Activated naive CD8-positive, alpha-beta T cell treated with anti-CD3 and anti-CD28 coated beads for 36 hours (primary cell): ENCODE results near the gene CCKAR. TPM values are rescaled to one million over a fixed set of nuclear protein-coding genes. Genes with fewer than 3 reads are reported as not detected.

Experiments
- DNase-seq: peaks from one replicate; pipeline ENCODE4 v3.0.0; 2021
- H3K27ac Mint-ChIP-seq: one replicate; pipeline ENCODE4 v1.8.0; 2022; ENCODE audit warnings: mild to moderate bottlenecking, moderate library complexity, mixed read lengths
- H3K27me3 Mint-ChIP-seq: one replicate; pipeline ENCODE4 v1.8.0; 2022; ENCODE audit warnings: mild to moderate bottlenecking, mixed read lengths
- H3K36me3 Mint-ChIP-seq: one replicate; pipeline ENCODE4 v1.8.0; 2021; ENCODE audit warnings: mild to moderate bottlenecking, mixed read lengths
- H3K4me1 Mint-ChIP-seq: one replicate; pipeline ENCODE4 v1.8.0; 2021; ENCODE audit warnings: mixed read lengths
- H3K4me3 Mint-ChIP-seq: one replicate; pipeline ENCODE4 v1.8.0; 2022; ENCODE audit warnings: mild to moderate bottlenecking, moderate library complexity, mixed read lengths
- H3K9me3 Mint-ChIP-seq: one replicate; pipeline ENCODE4 v1.8.0; 2022; ENCODE audit warnings: mixed read lengths
- total RNA-seq, 2 experiments: library from RNA; stranded (reverse); gene quantifications; one replicate each; pipeline ENCODE4 v1.2.3, GENCODE V29; 2021

The CCKAR gene
- total RNA-seq, 2 experiments from 2014 or later: not detected

- Mint-ChIP-seq H3K4me1 (peaks cover 10% of the 10 kb centered on the region), H3K27ac (no peak overlapping the region), H3K27me3 (no peaks in the 10 kb centered on the region), H3K9me3 (no peaks in the 10 kb centered on the region), H3K4me3 (no peak overlapping the region), H3K36me3 (no peaks in the 10 kb centered on the region)
- DNase-seq: no peak
Observed at GRCh38 chr4:26457412-26457811, 32.9 kb downstream of the CCKAR start.

- Mint-ChIP-seq H3K4me1 (peaks cover 10% of the 10 kb centered on the region), H3K36me3 (no peaks in the 10 kb centered on the region), H3K27ac (no peak overlapping the region), H3K4me3 (no peak overlapping the region), H3K9me3 (no peaks in the 10 kb centered on the region), H3K27me3 (no peaks in the 10 kb centered on the region)
- no peak for DNase-seq
Observed at GRCh38 chr4:26455571-26455970, 34.7 kb downstream of the CCKAR start.

DNA sequence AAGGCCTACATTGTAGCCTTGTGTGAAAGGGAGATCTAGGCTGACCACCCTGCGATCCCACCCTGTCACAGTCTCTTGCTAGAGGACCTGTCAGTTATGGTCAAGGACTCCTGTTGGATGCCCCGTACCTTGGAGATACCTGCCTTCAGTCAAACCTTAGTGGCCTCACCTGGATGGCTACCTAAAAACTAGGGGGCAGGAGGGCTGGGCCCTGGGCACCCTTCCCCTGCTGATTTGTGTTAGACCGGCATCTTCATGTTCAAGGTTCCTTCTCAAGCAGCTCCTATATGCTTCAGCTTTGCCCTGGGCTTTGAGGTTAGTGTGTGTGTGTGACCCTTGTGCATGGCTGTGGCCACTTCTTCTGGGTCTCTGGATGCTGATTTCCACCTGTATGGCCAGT lies 35.3 kb downstream of the CCKAR start:
- Mint-ChIP-seq H3K4me1 (peaks cover 10% of the 10 kb centered on the region), H3K9me3 (no peaks in the 10 kb centered on the region), H3K36me3 (no peaks in the 10 kb centered on the region), H3K27me3 (no peaks in the 10 kb centered on the region), H3K27ac (no peak overlapping the region), H3K4me3 (no peak overlapping the region)
- no peak for DNase-seq

DNA sequence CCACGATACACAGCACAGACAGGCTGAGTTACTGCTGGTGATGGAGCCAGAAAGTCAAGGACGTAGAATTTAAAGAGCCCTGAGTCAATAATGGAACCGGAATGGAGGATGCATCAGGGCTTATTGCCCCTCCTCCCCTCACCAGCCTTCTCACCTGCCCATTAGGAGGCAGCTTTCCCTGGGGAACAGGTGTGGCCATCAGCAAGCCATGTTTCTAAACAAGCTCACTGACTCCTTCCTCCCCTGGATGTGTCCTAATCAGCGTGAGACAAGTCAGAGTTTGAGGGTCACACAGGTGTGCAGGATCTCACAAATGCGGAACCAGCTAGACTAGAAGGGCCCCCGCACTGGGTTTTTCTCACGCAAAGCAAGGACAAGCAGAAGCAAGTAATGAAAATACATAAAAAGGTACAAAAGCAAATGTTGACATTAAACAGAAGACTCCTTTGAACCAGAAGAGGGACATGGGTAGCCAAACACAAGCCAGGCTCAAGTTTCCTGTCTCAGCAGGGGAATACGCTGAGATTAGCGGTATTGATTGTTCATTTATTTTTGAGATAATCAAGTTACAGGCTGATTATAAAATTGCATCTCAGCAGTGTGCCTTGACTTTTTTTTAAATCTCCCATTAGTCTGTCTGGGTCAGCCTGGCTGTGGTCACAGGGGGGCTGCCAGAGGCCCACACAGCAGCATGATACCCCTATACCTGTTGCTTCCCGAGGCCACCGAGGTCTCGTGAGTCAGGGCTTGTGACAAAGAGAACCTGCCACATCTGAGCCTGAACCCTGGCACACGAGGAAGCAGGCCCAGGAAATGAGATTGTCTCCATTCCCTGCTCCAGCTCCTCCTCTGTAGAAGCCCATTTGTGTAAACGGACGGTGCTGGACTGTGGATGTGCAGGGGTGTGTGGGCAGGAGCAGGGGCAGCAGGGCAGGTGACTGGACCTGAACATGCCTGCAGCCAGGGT lies 37.4 kb downstream of the CCKAR start:
- Mint-ChIP-seq H3K4me1 (no peaks in the 10 kb centered on the region), H3K4me3 (no peak overlapping the region), H3K36me3 (no peaks in the 10 kb centered on the region), H3K27me3 (peaks cover 5% of the 10 kb centered on the region), H3K27ac (no peak overlapping the region), H3K9me3 (no peaks in the 10 kb centered on the region)
- DNase-seq: no peak

- DNase-seq: no peak
- H3K4me1 Mint-ChIP-seq: no peaks in the 10 kb centered on the region
- H3K9me3 Mint-ChIP-seq: no peaks in the 10 kb centered on the region
- no peaks in the 10 kb centered on the region for H3K36me3 Mint-ChIP-seq
- H3K27ac Mint-ChIP-seq: no peak overlapping the region
- no peak overlapping the region for H3K4me3 Mint-ChIP-seq
- peaks cover 16% of the 10 kb centered on the region for H3K27me3 Mint-ChIP-seq
Observed at GRCh38 chr4:26451597-26451996, 38.7 kb downstream of the CCKAR start.

DNA sequence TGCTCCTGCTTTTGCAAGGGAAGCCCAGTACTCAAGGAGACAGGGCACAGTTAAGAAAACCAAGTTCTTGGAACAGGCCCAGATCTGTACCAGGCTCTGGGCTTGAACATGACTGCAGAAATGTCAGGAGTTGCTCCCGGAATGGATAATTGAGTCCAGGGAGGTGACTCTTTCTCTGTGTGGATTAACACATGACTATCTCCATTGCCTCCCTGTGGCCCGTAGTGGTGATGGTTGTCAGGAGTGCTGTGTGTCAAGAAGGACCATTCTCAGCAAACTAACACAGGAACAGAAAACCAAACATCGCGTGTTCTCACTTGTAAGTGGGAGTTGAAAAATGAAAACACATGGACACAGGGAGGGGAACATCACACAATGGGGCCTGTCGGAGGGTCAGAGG lies 39.9 kb downstream of the CCKAR start:
- H3K4me1 Mint-ChIP-seq: no peaks in the 10 kb centered on the region
- H3K36me3 Mint-ChIP-seq: no peaks in the 10 kb centered on the region
- H3K9me3 Mint-ChIP-seq: peaks cover 3% of the 10 kb centered on the region
- DNase-seq: no peak
- no peak overlapping the region for H3K27ac Mint-ChIP-seq
- peaks cover 25% of the 10 kb centered on the region for H3K27me3 Mint-ChIP-seq
- no peak overlapping the region for H3K4me3 Mint-ChIP-seq

DNA sequence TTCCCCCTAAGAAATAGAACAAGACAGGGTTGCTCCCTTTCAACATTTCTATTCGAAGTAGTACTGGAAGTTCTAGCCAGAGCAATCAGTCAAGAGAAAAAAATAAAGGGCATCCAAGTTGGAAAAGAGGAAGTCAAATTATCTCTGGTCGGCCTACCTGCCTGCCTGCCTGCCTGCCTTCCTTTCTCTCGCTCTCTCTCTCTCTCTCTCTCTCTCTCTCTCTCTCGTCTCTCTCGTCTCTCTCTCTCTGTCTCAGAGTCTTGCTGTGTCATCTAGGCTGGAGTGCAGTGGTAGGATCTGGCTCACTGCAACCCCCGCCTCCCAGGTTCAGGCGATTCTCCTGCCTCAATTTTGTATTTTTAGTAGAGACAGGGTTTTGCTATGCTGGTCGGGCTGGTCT lies 42.9 kb downstream of the CCKAR start:
- no peak overlapping the region for H3K27ac Mint-ChIP-seq
- H3K9me3 Mint-ChIP-seq: peaks cover 7% of the 10 kb centered on the region
- no peaks in the 10 kb centered on the region for H3K4me1 Mint-ChIP-seq
- no peak for DNase-seq
- peaks cover 7% of the 10 kb centered on the region for H3K36me3 Mint-ChIP-seq
- H3K4me3 Mint-ChIP-seq: no peak overlapping the region
- H3K27me3 Mint-ChIP-seq: peaks cover 25% of the 10 kb centered on the region

DNA sequence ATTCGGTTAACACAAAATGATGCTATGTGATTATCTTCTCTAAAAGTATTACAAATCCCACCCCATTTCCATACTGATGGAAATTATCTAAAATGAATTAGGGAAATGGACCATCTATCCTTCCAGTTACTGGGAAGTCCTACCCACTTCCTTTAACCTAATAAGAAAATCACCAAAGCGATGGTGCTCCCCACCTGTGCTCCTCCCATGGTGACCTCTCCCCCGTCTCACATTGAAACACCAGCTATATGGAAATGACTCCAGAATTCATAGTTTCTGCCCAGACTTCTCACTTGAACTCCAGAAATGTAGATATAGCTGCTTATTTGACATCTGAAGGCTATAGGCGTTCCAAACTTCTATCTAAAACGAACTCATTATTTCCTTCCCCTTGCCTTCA lies 48.5 kb downstream of the CCKAR start:
- H3K4me1 Mint-ChIP-seq: no peaks in the 10 kb centered on the region

DNA sequence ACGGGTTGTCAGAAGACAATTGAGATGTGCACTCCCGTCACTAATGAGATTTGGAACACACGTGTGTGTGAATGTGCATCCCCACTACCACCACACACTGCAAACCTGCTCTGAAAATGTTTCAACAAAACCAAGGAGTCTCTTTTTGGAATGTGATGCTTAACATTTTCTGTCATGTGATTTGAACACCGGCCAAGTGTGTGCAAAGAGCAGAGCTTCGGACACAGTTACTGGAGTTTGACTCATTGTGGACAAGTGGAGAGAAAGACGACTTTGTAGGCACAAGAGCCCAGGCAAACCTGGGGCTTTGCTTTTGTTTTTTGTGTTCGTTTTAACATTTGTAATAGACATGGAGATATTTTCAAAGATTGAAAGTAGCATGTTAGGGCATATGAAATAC lies 49.2 kb downstream of the CCKAR start:
- H3K4me1 Mint-ChIP-seq: no peaks in the 10 kb centered on the region
- no peak overlapping the region for H3K27ac Mint-ChIP-seq

More for the DNA sequence above, 48.5 kb downstream of the CCKAR start:
- no peak for DNase-seq
- peaks cover 7% of the 10 kb centered on the region for H3K9me3 Mint-ChIP-seq
- peaks cover 15% of the 10 kb centered on the region for H3K36me3 Mint-ChIP-seq
- H3K4me3 Mint-ChIP-seq: no peak overlapping the region
- H3K27me3 Mint-ChIP-seq: peaks cover 11% of the 10 kb centered on the region
- no peak overlapping the region for H3K27ac Mint-ChIP-seq

GRCh38 chr4:26434030-26434639 lies 56.1 kb downstream of the CCKAR start:
- Mint-ChIP-seq H3K4me1 (no peaks in the 10 kb centered on the region), H3K36me3 (peaks cover 24% of the 10 kb centered on the region), H3K4me3 (no peak overlapping the region), H3K27ac (no peak overlapping the region), H3K27me3 (no peaks in the 10 kb centered on the region), H3K9me3 (no peaks in the 10 kb centered on the region)
- no peak for DNase-seq

More for the DNA sequence above, 49.2 kb downstream of the CCKAR start:
- peaks cover 5% of the 10 kb centered on the region for H3K9me3 Mint-ChIP-seq
- H3K4me3 Mint-ChIP-seq: no peak overlapping the region
- peaks cover 19% of the 10 kb centered on the region for H3K36me3 Mint-ChIP-seq
- DNase-seq: no peak
- peaks cover 4% of the 10 kb centered on the region for H3K27me3 Mint-ChIP-seq

DNA sequence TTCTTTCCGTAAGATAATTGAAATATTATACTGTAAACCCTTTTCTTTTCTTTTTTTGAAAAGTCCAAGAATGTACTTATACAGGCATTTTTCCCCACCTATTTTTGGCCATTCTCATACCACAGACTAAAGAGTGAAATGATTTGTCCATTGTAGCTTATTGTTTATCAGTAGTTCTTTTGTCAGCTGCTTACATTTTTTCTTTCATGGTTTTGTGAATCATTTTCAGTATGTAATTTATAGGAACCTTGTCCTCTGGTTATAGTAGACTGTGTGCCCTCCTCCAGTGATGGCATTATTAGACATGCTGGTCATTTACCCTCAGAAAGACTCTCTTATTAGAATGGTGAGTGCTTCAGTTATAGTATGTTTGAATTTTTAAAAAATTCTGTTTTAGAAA lies 56.7 kb downstream of the CCKAR start:
- H3K4me3 Mint-ChIP-seq: no peak overlapping the region
- DNase-seq: no peak
- H3K4me1 Mint-ChIP-seq: no peaks in the 10 kb centered on the region
- no peaks in the 10 kb centered on the region for H3K27me3 Mint-ChIP-seq
- H3K27ac Mint-ChIP-seq: no peak overlapping the region
- peaks cover 24% of the 10 kb centered on the region for H3K36me3 Mint-ChIP-seq
- H3K9me3 Mint-ChIP-seq: no peaks in the 10 kb centered on the region

DNA sequence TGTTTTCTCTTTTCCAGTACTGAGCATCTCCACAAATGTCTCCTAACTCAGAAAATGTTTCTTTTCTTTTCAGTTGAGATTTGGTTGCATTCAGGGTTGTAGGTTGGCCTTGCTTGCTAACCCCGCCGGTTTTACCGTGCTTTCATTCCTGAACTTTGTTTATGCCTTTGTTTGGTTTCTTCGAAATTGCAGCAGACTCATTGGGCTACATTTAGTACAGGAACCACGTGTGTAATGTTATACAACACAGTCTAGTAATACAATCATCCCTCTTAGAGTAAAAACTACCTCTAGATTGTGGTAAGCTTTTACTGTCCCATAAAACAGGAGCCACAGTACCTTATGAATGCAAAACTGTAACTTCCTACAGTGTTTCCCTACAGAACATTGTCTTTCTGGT lies 57.9 kb downstream of the CCKAR start:
- peaks cover 22% of the 10 kb centered on the region for H3K36me3 Mint-ChIP-seq

DNA sequence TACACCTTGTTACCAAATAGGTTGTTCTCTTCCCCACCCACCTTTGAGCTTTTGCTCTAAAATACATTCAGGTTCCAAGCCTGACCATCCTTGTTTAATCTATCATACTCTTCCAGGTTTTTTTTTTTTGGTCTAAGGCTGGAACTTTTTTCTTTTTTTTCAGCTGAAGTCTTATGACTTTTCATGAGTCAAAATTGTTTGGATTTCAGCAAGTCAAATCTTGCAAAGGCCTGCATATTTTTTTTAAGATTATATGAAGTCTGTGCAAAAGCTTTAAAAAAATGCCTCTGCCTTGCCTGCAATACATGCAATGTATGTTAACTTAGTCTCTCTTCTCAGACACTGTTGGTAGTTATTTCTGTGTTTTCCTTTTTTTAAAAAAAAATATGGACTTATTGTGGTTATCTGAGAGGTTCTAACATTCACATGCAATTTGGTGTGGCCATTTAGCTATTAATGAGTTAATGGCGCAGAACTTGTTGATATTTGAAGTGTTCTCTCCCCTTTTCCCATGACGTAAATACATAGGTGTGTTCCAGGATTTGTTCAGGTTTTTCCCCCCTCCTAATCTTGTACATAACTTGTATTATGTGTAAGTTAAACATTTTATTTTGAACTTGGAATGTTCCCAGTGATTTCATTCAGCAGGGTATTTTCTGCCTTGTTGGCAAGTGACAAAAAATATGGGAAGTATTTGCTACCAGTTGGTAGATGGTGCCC lies 58.7 kb downstream of the CCKAR start:
- Mint-ChIP-seq H3K4me1 (peaks cover 7% of the 10 kb centered on the region), H3K4me3 (no peak overlapping the region), H3K27ac (no peak overlapping the region), H3K9me3 (no peaks in the 10 kb centered on the region), H3K27me3 (no peaks in the 10 kb centered on the region), H3K36me3 (peaks cover 14% of the 10 kb centered on the region)
- no peak for DNase-seq

More for the DNA sequence above, 57.9 kb downstream of the CCKAR start:
- Mint-ChIP-seq H3K27me3 (no peaks in the 10 kb centered on the region), H3K4me3 (no peak overlapping the region), H3K27ac (no peak overlapping the region), H3K4me1 (peaks cover 3% of the 10 kb centered on the region), H3K9me3 (no peaks in the 10 kb centered on the region)
- DNase-seq: no peak
